Mesendoderm (in vitro differentiated cells): ENCODE results near the gene RITA1.

ENCODE experiments used
- DNase-seq: peaks from one replicate; pipeline ENCODE4 v3.0.0; 2013
- H2AK5ac ChIP-seq: 2 replicates; pipeline ENCODE4 v1.6.1; 2013; ENCODE audit warnings: low read length, inconsistent platforms
- H2BK120ac ChIP-seq: 2 replicates; pipeline ENCODE4 v1.6.1; 2013; ENCODE audit warnings: low read depth, mild to moderate bottlenecking, low read length, moderate library complexity, mixed read lengths
- H2BK15ac ChIP-seq: replicated peaks from 2 replicates; pipeline ENCODE4 v1.6.1; 2013; ENCODE audit warnings: low read depth, mild to moderate bottlenecking, moderate library complexity
- H2BK5ac ChIP-seq: 2 replicates; pipeline ENCODE4 v1.6.1; 2013; ENCODE audit warnings: low read length, inconsistent platforms
- H3K18ac ChIP-seq: 2 replicates; pipeline ENCODE4 v1.6.1; 2013; ENCODE audit warnings: mild to moderate bottlenecking, low read length, mixed read lengths
- H3K23ac ChIP-seq: one replicate; pipeline ENCODE4 v1.6.1; 2013; ENCODE audit warnings: low read length
- H3K27ac ChIP-seq: 2 replicates; pipeline ENCODE4 v1.5.1; 2013; ENCODE audit warnings: low read depth, mild to moderate bottlenecking, inconsistent platforms, low read length, moderate library complexity
- H3K27me3 ChIP-seq: 2 replicates; pipeline ENCODE4 v1.6.1; 2013; ENCODE audit warnings: low read length, control low read depth, mild to moderate bottlenecking, inconsistent platforms; ENCODE audit not compliant: insufficient read depth, poor library complexity
- H3K36me3 ChIP-seq: 2 replicates; pipeline ENCODE4 v1.6.1; 2013; ENCODE audit warnings: low read length, inconsistent platforms; ENCODE audit not compliant: control insufficient read depth, insufficient read depth
- H3K4ac ChIP-seq: one replicate; pipeline ENCODE4 v1.6.1; 2013; ENCODE audit warnings: low read depth, mild to moderate bottlenecking, low read length, moderate library complexity
- H3K4me1 ChIP-seq: 2 replicates; pipeline ENCODE4 v1.6.1; 2013; ENCODE audit warnings: low read depth, low read length, inconsistent platforms; ENCODE audit not compliant: control insufficient read depth
- H3K4me2 ChIP-seq: 2 replicates; pipeline ENCODE4 v1.6.1; 2013; ENCODE audit warnings: low read length
- H3K4me3 ChIP-seq: 2 replicates; pipeline ENCODE4 v1.5.1; 2013; ENCODE audit warnings: mild to moderate bottlenecking, low read length
- H3K56ac ChIP-seq: one replicate; pipeline ENCODE4 v1.6.1; 2013; ENCODE audit warnings: low read length
- H3K79me1 ChIP-seq: 2 replicates; pipeline ENCODE4 v1.6.1; 2013; ENCODE audit warnings: low read length, inconsistent platforms
- H3K79me2 ChIP-seq: 2 replicates; pipeline ENCODE4 v1.6.1; 2013; ENCODE audit warnings: mild to moderate bottlenecking, low read length; ENCODE audit not compliant: control insufficient read depth, insufficient read depth
- H3K9ac ChIP-seq: 2 replicates; pipeline ENCODE4 v1.6.1; 2013; ENCODE audit warnings: low read length, inconsistent platforms
- H4K5ac ChIP-seq: one replicate; pipeline ENCODE4 v1.6.1; 2013; ENCODE audit warnings: low read length
- H4K8ac ChIP-seq: one replicate; pipeline ENCODE4 v1.6.1; 2013; ENCODE audit warnings: low read depth, mild to moderate bottlenecking, control low read depth, low read length, moderate library complexity
- WGBS: extraction: QIAGEN DNeasy Blood & Tissue Kit; methylation state at CpG from one replicate; pipeline ENCODE4 v1.1.7; 2013; ENCODE audit warnings: low lambda C conversion rate, missing lambda C conversion rate; ENCODE audit not compliant: insufficient coverage; ENCODE audit errors: extremely low coverage; 5-methylcytosine and 5-hydroxymethylcytosine counted together

Gene RITA1

GRCh38 chr12:113186666-113187325, 1.3 kb downstream of the RITA1 start:
- Histone ChIP-seq H3K27me3 (no peaks in the 10 kb centered on the region), H2BK120ac (no peak overlapping the region), H3K4ac (no peak overlapping the region), H2AK5ac (no peak overlapping the region), H3K4me2 (no peak overlapping the region), H3K27ac (no peak overlapping the region), H3K79me2 (peaks cover 22% of the 10 kb centered on the region), H4K8ac (no peak overlapping the region), H3K56ac (peak overlapping the region; percentile 17), H3K23ac (no peak overlapping the region), H3K36me3 (peaks cover 4% of the 10 kb centered on the region), H3K18ac (no peak overlapping the region), H3K9ac (peak overlapping the region; percentile 8), H3K4me3 (no peak overlapping the region), H3K4me1 (no peaks in the 10 kb centered on the region), H4K5ac (no peak overlapping the region), H2BK15ac (no peak overlapping the region), H2BK5ac (no peak overlapping the region), H3K79me1 (peaks cover 12% of the 10 kb centered on the region)
- no CpG with 5 or more reads among the region's 16 CpGs for WGBS
- no peak for DNase-seq

DNA sequence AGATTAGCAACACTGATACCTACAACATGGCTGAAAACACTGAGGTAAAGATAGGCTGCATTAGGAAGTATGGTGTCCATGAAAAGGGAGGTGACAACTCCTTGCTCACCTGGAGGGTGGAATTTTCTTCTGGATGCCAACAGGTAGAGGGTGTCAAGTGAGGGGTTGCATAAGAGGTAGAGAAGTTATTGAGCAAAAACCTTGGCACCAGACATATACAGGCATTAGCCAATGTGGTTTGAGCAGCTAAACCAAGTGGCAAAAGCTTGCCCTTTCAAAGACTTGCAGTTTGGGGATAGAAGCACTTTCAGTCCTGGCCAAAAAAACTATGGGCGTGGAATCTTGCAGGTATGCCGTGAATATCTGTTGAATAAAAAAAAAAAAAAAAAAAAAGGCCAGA, 3.8 kb downstream of the RITA1 start:
- no peak overlapping the region for H3K27ac ChIP-seq
- WGBS: no CpG with 5 or more reads among the region's 2 CpGs
- H4K8ac ChIP-seq: no peak overlapping the region
- no peak overlapping the region for H2BK15ac ChIP-seq
- peaks cover 5% of the 10 kb centered on the region for H3K79me2 ChIP-seq
- H3K27me3 ChIP-seq: no peaks in the 10 kb centered on the region
- no peak overlapping the region for H3K4me3 ChIP-seq
- no peak overlapping the region for H4K5ac ChIP-seq
- no peak for DNase-seq
- no peak overlapping the region for H2BK120ac ChIP-seq
- H3K4me1 ChIP-seq: no peaks in the 10 kb centered on the region
- H3K9ac ChIP-seq: no peak overlapping the region
- H3K4me2 ChIP-seq: no peak overlapping the region
- H3K18ac ChIP-seq: no peak overlapping the region
- H3K23ac ChIP-seq: no peak overlapping the region
- H3K36me3 ChIP-seq: peaks cover 4% of the 10 kb centered on the region
- no peak overlapping the region for H2AK5ac ChIP-seq
- H2BK5ac ChIP-seq: no peak overlapping the region
- H3K56ac ChIP-seq: no peak overlapping the region
- peaks cover 9% of the 10 kb centered on the region for H3K79me1 ChIP-seq
- no peak overlapping the region for H3K4ac ChIP-seq

DNA sequence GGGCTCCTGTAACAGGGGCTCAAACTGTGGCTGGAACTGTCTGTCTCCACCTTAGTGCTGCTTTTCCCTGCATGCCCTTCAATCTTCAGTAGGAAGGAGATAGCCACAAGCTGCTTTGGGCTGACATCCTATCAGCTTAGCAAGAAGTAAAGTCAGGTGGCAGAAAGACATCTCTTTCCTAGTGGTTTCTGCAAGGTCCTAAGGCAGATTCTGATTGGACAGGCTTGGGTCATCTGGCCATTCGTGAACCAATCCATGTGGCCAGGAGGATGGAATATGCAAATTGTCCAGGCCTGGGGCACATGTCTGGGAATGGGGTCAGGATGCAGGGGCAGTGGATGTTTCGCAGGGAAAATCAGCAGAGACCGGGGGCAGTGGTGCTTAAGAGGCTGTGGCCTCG, 5.2 kb downstream of the RITA1 start:
- no peaks in the 10 kb centered on the region for H3K4me1 ChIP-seq
- H3K27ac ChIP-seq: no peak overlapping the region
- no CpG with 5 or more reads among the region's 4 CpGs for WGBS
- no peak overlapping the region for H4K5ac ChIP-seq
- no peak overlapping the region for H3K4ac ChIP-seq
- no peak overlapping the region for H3K18ac ChIP-seq
- peaks cover 4% of the 10 kb centered on the region for H3K36me3 ChIP-seq
- no peaks in the 10 kb centered on the region for H3K27me3 ChIP-seq
- no peak overlapping the region for H2BK120ac ChIP-seq
- no peak overlapping the region for H2BK5ac ChIP-seq
- H3K79me1 ChIP-seq: peaks cover 9% of the 10 kb centered on the region
- no peak overlapping the region for H3K4me3 ChIP-seq
- no peak overlapping the region for H2BK15ac ChIP-seq
- H3K56ac ChIP-seq: no peak overlapping the region
- H4K8ac ChIP-seq: no peak overlapping the region
- no peak overlapping the region for H3K9ac ChIP-seq
- no peak overlapping the region for H3K4me2 ChIP-seq
- H3K79me2 ChIP-seq: peaks cover 3% of the 10 kb centered on the region
- DNase-seq: peak; percentile 87
- H3K23ac ChIP-seq: no peak overlapping the region
- no peak overlapping the region for H2AK5ac ChIP-seq

DNA sequence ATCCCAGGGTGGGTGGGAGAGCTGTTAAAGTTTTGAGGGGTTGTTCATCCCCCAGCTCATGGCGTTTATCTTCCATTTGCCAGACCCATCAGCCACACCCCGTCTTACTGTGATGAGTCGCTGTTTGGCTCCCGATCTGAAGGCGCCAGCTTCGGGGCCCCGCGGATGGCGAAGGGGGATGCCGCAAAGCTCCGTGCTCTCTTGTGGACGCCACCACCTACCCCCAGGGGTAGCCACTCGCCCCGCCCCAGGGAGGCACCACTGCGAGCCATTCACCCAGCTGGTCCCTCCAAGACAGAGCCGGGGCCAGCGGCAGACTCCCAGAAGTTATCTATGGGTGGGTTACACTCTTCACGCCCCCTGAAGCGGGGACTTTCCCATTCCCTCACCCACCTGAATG, 5.7 kb downstream of the RITA1 start:
- no peak for DNase-seq

DNA sequence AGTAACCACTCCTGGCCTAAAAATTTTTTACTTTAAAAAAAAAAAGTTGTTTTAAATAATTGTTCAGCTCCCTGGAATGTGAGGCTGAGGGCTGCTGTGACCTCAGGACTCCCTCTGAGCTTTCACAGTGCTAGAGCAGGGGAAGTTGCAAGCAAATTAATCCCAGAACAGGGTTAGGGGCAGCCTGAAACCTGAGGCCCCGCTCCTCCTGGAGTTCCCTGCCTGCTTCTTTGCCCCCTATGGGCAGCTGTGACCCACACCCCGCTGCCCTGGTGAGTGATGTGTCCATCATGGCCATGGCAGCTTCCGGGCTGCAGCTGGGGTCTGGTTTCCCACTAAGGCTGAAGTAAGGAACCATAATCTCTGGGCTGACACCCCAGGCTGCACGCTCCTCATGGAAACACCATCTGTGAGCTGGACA, 9.5 kb downstream of the RITA1 start:
- Histone ChIP-seq H3K79me1 (no peaks in the 10 kb centered on the region), H3K18ac (no peak overlapping the region), H2BK120ac (no peak overlapping the region), H4K8ac (no peak overlapping the region), H3K27ac (no peak overlapping the region), H3K36me3 (peaks cover 2% of the 10 kb centered on the region), H2BK5ac (no peak overlapping the region), H2AK5ac (no peak overlapping the region), H3K4me3 (no peak overlapping the region), H2BK15ac (no peak overlapping the region), H3K4me1 (no peaks in the 10 kb centered on the region), H3K4ac (no peak overlapping the region), H3K79me2 (no peaks in the 10 kb centered on the region), H3K23ac (no peak overlapping the region), H4K5ac (no peak overlapping the region), H3K27me3 (no peaks in the 10 kb centered on the region), H3K4me2 (no peak overlapping the region), H3K56ac (peak overlapping the region; percentile 56), H3K9ac (no peak overlapping the region)
- WGBS: no CpG with 5 or more reads among the region's 4 CpGs
- DNase-seq: no peak

More for the DNA sequence above, 5.7 kb downstream of the RITA1 start:
- peaks cover 4% of the 10 kb centered on the region for H3K36me3 ChIP-seq
- WGBS: no CpG with 5 or more reads among the region's 19 CpGs
- H2AK5ac ChIP-seq: no peak overlapping the region
- H3K4me3 ChIP-seq: no peak overlapping the region
- no peak overlapping the region for H2BK120ac ChIP-seq
- no peak overlapping the region for H2BK15ac ChIP-seq
- no peak overlapping the region for H3K56ac ChIP-seq
- no peaks in the 10 kb centered on the region for H3K4me1 ChIP-seq
- no peak overlapping the region for H3K23ac ChIP-seq
- no peak overlapping the region for H2BK5ac ChIP-seq
- no peak overlapping the region for H4K5ac ChIP-seq
- H3K9ac ChIP-seq: no peak overlapping the region
- H3K27me3 ChIP-seq: no peaks in the 10 kb centered on the region
- H3K4ac ChIP-seq: no peak overlapping the region
- H3K27ac ChIP-seq: no peak overlapping the region
- peaks cover 9% of the 10 kb centered on the region for H3K79me1 ChIP-seq
- no peak overlapping the region for H3K18ac ChIP-seq
- no peak overlapping the region for H3K4me2 ChIP-seq
- H3K79me2 ChIP-seq: peaks cover 3% of the 10 kb centered on the region
- H4K8ac ChIP-seq: no peak overlapping the region

DNA sequence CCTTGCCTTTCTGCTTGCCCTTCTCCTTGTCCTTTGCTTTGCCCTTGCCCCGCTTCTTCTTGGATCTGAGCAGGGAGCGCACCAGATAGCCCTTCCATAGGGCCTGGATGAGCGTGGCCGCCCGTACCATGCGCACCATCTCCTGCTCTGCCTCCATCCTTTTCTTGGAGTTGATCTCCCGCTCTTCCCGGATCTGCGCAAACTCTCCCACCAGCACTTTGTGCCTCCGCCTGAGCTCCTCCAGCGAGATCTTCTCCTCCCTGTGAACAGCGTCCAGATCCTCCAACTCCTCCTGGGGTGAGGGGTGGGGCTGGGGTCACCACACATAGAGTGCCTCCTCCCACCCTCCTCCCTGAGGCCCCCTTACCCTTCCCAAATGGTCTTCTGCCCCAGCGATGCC, 10.1 kb downstream of the RITA1 start:
- Histone ChIP-seq H3K27me3 (no peaks in the 10 kb centered on the region), H2BK5ac (no peak overlapping the region), H3K4me1 (no peaks in the 10 kb centered on the region), H2AK5ac (no peak overlapping the region), H2BK120ac (no peak overlapping the region), H3K18ac (no peak overlapping the region), H2BK15ac (no peak overlapping the region), H3K36me3 (peaks cover 2% of the 10 kb centered on the region), H3K4me3 (no peak overlapping the region), H3K9ac (no peak overlapping the region), H3K79me2 (no peaks in the 10 kb centered on the region), H4K5ac (no peak overlapping the region), H3K4me2 (no peak overlapping the region), H3K56ac (no peak overlapping the region), H3K79me1 (no peaks in the 10 kb centered on the region), H3K4ac (no peak overlapping the region), H3K23ac (no peak overlapping the region), H3K27ac (no peak overlapping the region), H4K8ac (no peak overlapping the region)
- no CpG with 5 or more reads among the region's 13 CpGs for whole genome bisulfite sequencing
- DNase-seq: no peak
